GM23338 (cell line): ENCODE data around the gene ALG9. TPM values are rescaled to one million over a fixed set of nuclear protein-coding genes. Genes with fewer than 3 reads are reported as not detected.

ENCODE experiments used
- CREB1 ChIP-seq: fragments of 250-450 bp; sonication (Bioruptor Pico); IDR thresholded peaks from 2 replicates; pipeline ENCODE4 v1.5.0; 2020; ENCODE audit warnings: low read depth, mild to moderate bottlenecking, moderate library complexity
- EZH2phosphoT487 ChIP-seq: fragments of 200-600 bp; sonication (generic); IDR thresholded peaks from one replicate; pipeline ENCODE4 v1.8.1; 2018; ENCODE audit warnings: antibody characterized with exemption; ENCODE audit not compliant: unreplicated experiment
- POLR2AphosphoS5 ChIP-seq: IDR thresholded peaks from 2 replicates; pipeline ENCODE4 v1.6.1; 2016; ENCODE audit warnings: antibody characterized with exemption, low read depth
- ZNF331 ChIP-seq: fragments of 250-450 bp; sonication (Bioruptor Pico); IDR thresholded peaks from 2 replicates; pipeline ENCODE4 v1.5.0; 2020; ENCODE audit warnings: low read depth, mild to moderate bottlenecking, moderate library complexity
- polyA plus RNA-seq: library from polyadenylated mRNA; unstranded; fragments of >200 nt; fragmentation: Nextera tagmentation; extraction: Ambion mirVana; gene quantifications from 2 replicates; pipeline ENCODE4 v1.2.1, GENCODE V29; 2016
- total RNA-seq: library from RNA; depleted of rRNA; stranded (reverse); fragments of >200 nt; shearing (Covaris generic); gene quantifications from 2 replicates; pipeline ENCODE4 v1.2.3, GENCODE V29; 2014
- TF ChIP-seq, protein P1 (sequence below): fragments of 250-450 bp; sonication (Bioruptor Pico); IDR thresholded peaks from 2 replicates; pipeline ENCODE4 v1.5.0; 2020; ENCODE audit warnings: mild to moderate bottlenecking, moderate library complexity
- TF ChIP-seq, protein P2 (sequence below): IDR thresholded peaks from 2 replicates; pipeline ENCODE4 v1.6.1; 2016; ENCODE audit warnings: antibody characterized with exemption
- TF ChIP-seq, protein P3 (sequence below): IDR thresholded peaks from one replicate; pipeline ENCODE4 v1.6.1; 2018; ENCODE audit warnings: antibody characterized with exemption; ENCODE audit not compliant: unreplicated experiment

The ALG9 gene
- total and polyA plus RNA-seq, 2 experiments from 2014 or later: 25.4 to 31.1 TPM

DNA sequence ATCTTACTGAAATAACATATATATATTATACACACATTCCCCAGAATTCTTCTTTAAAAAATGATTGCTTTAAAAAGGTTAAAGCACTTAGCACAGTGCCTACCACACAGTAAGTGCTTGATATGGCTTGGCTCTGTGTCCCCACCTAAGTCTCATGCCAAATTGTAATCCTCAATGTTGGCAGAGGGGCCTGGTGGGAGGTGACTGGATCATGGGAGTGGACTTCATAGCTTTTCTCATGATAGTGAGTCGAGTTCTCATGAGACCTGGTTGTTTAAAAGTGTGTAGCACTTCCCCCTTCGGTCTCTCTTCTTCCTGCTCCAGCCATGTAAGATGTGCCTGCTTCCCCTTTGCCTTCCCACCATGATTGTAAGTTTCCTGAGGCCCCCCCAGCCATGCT, 34.0 kb upstream of the ALG9 start (continued):
- TF ChIP-seq, protein P1, sequence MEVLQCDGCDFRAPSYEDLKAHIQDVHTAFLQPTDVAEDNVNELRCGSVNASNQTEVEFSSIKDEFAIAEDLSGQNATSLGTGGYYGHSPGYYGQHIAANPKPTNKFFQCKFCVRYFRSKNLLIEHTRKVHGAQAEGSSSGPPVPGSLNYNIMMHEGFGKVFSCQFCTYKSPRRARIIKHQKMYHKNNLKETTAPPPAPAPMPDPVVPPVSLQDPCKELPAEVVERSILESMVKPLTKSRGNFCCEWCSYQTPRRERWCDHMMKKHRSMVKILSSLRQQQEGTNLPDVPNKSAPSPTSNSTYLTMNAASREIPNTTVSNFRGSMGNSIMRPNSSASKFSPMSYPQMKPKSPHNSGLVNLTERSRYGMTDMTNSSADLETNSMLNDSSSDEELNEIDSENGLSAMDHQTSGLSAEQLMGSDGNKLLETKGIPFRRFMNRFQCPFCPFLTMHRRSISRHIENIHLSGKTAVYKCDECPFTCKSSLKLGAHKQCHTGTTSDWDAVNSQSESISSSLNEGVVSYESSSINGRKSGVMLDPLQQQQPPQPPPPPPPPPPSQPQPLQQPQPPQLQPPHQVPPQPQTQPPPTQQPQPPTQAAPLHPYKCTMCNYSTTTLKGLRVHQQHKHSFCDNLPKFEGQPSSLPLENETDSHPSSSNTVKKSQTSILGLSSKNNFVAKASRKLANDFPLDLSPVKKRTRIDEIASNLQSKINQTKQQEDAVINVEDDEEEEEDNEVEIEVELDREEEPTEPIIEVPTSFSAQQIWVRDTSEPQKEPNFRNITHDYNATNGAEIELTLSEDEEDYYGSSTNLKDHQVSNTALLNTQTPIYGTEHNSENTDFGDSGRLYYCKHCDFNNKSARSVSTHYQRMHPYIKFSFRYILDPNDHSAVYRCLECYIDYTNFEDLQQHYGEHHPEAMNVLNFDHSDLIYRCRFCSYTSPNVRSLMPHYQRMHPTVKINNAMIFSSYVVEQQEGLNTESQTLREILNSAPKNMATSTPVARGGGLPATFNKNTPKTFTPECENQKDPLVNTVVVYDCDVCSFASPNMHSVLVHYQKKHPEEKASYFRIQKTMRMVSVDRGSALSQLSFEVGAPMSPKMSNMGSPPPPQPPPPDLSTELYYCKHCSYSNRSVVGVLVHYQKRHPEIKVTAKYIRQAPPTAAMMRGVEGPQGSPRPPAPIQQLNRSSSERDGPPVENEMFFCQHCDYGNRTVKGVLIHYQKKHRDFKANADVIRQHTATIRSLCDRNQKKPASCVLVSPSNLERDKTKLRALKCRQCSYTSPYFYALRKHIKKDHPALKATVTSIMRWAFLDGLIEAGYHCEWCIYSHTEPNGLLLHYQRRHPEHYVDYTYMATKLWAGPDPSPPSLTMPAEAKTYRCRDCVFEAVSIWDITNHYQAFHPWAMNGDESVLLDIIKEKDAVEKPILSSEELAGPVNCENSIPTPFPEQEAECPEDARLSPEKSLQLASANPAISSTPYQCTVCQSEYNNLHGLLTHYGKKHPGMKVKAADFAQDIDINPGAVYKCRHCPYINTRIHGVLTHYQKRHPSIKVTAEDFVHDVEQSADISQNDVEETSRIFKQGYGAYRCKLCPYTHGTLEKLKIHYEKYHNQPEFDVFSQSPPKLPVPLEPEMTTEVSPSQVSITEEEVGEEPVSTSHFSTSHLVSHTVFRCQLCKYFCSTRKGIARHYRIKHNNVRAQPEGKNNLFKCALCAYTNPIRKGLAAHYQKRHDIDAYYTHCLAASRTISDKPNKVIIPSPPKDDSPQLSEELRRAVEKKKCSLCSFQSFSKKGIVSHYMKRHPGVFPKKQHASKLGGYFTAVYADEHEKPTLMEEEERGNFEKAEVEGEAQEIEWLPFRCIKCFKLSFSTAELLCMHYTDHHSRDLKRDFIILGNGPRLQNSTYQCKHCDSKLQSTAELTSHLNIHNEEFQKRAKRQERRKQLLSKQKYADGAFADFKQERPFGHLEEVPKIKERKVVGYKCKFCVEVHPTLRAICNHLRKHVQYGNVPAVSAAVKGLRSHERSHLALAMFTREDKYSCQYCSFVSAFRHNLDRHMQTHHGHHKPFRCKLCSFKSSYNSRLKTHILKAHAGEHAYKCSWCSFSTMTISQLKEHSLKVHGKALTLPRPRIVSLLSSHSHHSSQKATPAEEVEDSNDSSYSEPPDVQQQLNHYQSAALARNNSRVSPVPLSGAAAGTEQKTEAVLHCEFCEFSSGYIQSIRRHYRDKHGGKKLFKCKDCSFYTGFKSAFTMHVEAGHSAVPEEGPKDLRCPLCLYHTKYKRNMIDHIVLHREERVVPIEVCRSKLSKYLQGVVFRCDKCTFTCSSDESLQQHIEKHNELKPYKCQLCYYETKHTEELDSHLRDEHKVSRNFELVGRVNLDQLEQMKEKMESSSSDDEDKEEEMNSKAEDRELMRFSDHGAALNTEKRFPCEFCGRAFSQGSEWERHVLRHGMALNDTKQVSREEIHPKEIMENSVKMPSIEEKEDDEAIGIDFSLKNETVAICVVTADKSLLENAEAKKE (CRISPR knock-in tag): no peak
- TF ChIP-seq, protein P2, sequence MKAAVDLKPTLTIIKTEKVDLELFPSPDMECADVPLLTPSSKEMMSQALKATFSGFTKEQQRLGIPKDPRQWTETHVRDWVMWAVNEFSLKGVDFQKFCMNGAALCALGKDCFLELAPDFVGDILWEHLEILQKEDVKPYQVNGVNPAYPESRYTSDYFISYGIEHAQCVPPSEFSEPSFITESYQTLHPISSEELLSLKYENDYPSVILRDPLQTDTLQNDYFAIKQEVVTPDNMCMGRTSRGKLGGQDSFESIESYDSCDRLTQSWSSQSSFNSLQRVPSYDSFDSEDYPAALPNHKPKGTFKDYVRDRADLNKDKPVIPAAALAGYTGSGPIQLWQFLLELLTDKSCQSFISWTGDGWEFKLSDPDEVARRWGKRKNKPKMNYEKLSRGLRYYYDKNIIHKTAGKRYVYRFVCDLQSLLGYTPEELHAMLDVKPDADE: no peak
- TF ChIP-seq EZH2phosphoT487: no peak
- TF ChIP-seq ZNF331 (CRISPR knock-in tag): no peak
- TF ChIP-seq, protein P3, sequence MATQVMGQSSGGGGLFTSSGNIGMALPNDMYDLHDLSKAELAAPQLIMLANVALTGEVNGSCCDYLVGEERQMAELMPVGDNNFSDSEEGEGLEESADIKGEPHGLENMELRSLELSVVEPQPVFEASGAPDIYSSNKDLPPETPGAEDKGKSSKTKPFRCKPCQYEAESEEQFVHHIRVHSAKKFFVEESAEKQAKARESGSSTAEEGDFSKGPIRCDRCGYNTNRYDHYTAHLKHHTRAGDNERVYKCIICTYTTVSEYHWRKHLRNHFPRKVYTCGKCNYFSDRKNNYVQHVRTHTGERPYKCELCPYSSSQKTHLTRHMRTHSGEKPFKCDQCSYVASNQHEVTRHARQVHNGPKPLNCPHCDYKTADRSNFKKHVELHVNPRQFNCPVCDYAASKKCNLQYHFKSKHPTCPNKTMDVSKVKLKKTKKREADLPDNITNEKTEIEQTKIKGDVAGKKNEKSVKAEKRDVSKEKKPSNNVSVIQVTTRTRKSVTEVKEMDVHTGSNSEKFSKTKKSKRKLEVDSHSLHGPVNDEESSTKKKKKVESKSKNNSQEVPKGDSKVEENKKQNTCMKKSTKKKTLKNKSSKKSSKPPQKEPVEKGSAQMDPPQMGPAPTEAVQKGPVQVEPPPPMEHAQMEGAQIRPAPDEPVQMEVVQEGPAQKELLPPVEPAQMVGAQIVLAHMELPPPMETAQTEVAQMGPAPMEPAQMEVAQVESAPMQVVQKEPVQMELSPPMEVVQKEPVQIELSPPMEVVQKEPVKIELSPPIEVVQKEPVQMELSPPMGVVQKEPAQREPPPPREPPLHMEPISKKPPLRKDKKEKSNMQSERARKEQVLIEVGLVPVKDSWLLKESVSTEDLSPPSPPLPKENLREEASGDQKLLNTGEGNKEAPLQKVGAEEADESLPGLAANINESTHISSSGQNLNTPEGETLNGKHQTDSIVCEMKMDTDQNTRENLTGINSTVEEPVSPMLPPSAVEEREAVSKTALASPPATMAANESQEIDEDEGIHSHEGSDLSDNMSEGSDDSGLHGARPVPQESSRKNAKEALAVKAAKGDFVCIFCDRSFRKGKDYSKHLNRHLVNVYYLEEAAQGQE: no peak
- no peak for TF ChIP-seq POLR2AphosphoS5
- no peak for TF ChIP-seq CREB1
